Measurements from ENCODE around the gene RPL37A.

The RPL37A gene

DNA sequence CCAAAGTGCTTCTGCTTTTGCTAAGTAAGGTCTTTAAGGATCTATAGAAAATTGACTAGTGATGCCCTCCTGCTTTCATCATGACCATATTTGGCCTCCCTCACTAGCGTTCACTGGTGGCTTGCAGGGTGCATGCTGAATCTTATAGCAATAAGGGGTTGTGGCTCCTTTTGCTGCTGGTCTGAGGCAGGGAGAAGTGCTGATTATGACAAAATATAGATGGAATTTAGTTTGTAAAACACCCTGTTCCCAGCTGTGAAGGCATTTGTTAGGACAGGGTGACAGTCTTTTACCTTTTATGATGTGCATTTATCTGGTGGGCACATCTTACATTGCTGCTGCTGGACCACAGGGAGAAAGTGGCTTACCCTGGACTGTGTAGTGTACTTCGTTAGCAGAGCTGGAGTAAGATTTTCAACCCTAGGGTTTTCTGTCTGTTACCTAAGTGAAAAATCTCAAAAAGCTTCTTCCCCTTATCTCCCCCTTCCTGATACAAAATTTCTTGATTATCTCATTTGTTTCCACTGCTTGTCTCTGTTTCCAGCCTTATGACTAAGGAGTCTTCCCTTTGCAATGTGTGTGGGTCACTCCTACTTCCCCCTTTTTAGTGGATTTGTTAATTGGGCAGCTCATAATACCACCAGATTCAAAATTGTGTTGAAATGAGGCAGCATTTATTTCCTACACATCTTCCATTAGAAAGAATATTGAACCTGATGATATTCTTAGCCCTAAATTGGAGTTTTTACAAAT lies 21.2 kb upstream of the RPL37A start:
- no peak overlapping the region for H3K4me3 ChIP-seq (ENCODE audit: control insufficient read depth, low read depth, low read length)
- TF ChIP-seq, protein P1, sequence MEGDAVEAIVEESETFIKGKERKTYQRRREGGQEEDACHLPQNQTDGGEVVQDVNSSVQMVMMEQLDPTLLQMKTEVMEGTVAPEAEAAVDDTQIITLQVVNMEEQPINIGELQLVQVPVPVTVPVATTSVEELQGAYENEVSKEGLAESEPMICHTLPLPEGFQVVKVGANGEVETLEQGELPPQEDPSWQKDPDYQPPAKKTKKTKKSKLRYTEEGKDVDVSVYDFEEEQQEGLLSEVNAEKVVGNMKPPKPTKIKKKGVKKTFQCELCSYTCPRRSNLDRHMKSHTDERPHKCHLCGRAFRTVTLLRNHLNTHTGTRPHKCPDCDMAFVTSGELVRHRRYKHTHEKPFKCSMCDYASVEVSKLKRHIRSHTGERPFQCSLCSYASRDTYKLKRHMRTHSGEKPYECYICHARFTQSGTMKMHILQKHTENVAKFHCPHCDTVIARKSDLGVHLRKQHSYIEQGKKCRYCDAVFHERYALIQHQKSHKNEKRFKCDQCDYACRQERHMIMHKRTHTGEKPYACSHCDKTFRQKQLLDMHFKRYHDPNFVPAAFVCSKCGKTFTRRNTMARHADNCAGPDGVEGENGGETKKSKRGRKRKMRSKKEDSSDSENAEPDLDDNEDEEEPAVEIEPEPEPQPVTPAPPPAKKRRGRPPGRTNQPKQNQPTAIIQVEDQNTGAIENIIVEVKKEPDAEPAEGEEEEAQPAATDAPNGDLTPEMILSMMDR (IDR thresholded peaks at IDR 0.05; ENCODE audit: control insufficient read depth, insufficient read depth, low read depth, low read length, missing control alignments): no peak
- no peak for DNase-seq (ENCODE audit: low read depth)

DNA sequence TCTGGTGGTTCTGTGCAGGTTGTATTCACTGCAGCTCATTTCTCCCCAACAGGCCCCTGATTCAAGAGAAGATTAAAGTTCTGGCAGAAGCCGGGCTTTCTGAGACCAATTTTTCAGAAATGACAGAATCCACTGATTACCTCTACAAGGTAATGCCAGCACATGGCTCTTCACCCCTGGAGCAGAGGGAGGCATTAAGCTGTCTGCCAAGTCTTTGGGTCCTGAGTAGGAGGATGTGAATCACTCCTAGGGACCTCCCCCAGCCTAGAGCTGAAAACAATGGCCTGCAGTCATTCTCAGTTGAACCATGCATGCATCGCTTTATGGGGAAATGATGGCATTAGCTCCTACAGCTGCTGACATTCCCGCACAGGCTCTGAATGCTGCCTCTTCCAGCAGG lies 20.5 kb upstream of the RPL37A start:
- TF ChIP-seq, protein P1 (IDR thresholded peaks at IDR 0.05; ENCODE audit: control insufficient read depth, insufficient read depth, low read depth, low read length, missing control alignments): no peak
- DNase-seq (ENCODE audit: low read depth): peak; percentile 27
- no peak overlapping the region for H3K4me3 ChIP-seq (ENCODE audit: control insufficient read depth, low read depth, low read length)

DNA sequence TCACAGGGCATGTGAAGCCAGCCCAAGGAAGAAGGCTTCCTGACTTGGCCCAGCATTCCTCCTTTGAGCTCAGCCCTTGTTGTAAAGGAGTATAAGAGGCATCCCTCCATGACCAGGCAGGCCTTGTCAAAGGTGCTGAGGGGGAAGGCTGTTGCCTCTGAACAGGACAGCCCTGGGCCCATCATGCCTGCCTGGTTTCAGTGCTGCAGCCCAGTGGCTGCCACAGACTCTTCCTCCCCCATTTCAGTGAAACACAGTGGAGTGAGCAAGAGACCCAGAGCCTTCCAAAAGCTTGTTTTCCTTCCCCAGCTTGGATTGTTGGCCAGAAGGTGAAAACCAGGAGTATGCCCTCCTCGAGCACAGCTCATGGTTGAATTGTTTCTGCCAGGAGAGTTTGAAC lies 19.9 kb upstream of the RPL37A start:
- no peak overlapping the region for H3K4me3 ChIP-seq (ENCODE audit: control insufficient read depth, low read depth, low read length)
- DNase-seq (ENCODE audit: low read depth): no peak

DNA sequence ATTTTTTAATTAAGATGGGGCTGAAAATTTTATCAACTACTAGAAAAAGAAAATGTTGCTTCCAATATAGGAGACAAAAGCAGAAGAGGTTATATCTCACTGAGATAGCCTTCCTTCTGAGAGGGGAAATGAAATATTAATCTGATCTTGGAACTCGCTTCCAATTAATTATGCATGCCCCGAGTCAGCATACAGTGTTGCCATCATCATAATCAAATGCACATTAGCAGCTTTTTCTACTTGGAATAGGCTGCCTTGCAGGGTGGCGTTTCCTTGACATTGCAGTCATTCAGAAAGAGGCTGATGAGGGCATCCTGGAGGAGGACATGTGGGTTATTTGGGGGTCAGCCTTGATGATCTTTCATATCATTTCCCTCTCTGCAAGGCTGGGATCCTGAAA lies 18.4 kb upstream of the RPL37A start:
- no peak overlapping the region for H3K4me3 ChIP-seq (ENCODE audit: control insufficient read depth, low read depth, low read length)
- DNase-seq (ENCODE audit: low read depth): no peak
- TF ChIP-seq, protein P1 (IDR thresholded peaks at IDR 0.05; ENCODE audit: control insufficient read depth, insufficient read depth, low read depth, low read length, missing control alignments): no peak

More for the DNA sequence above, 19.9 kb upstream of the RPL37A start:
- TF ChIP-seq, protein P1 (IDR thresholded peaks at IDR 0.05; ENCODE audit: control insufficient read depth, insufficient read depth, low read depth, low read length, missing control alignments): no peak

DNA sequence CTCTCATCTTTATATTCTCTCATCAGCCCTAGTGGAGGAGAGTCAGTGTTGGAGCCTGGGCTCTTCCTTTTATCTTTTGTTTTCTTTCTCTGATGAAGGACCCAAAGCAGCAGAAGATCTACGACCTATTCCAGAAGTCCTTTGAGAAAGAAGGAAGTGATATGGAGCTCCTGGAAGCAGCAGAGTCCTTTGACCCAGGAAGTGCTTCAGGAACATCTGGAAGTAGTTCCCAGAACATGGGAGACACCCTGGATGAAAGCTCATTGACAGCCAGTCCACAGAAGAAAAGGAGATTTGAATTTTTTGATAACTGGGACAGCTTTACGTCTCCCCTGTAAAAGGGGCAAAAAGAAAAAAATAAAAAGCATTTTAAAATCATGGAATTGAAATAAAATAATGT lies 16.0 kb upstream of the RPL37A start:
- no peak for DNase-seq (ENCODE audit: low read depth)
- H3K4me3 ChIP-seq (ENCODE audit: control insufficient read depth, low read depth, low read length): no peak overlapping the region
- TF ChIP-seq, protein P1 (IDR thresholded peaks at IDR 0.05; ENCODE audit: control insufficient read depth, insufficient read depth, low read depth, low read length, missing control alignments): no peak

DNA sequence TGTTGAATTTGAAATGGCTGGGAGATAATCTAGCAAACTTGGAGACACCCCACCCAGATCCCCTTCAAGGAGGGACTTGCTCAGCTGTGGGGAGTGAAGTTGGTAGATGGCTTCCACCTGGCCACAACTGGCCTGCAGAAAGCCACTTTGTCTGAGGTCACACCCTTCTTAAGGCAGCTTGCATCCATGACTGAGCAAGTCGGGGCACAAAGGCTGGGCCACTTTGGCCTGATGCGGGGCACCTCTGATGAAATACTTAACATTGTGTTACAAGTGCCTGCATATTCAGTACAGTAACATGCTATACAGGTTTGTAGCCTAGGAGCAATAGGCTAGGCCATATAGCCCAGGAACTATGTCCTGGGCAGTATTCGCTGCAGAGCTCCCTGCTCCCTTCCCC lies 13.4 kb upstream of the RPL37A start:
- no peak overlapping the region for H3K4me3 ChIP-seq (ENCODE audit: control insufficient read depth, low read depth, low read length)
- TF ChIP-seq, protein P1 (IDR thresholded peaks at IDR 0.05; ENCODE audit: control insufficient read depth, insufficient read depth, low read depth, low read length, missing control alignments): no peak
- DNase-seq (ENCODE audit: low read depth): no peak
